Right atrium auricular region (tissue), 2 donors: ENCODE results near the gene ZNF445. TPM values are rescaled to one million over a fixed set of nuclear protein-coding genes. Genes with fewer than 3 reads are reported as not detected.

ENCODE experiments used
- DNase-seq: peaks from one replicate; pipeline ENCODE4 v3.0.0-alpha.2; 2019; ENCODE audit warnings: low spot score
- H3K27ac ChIP-seq, 2 donors: fragments of 200-600 bp; sonication (generic); 1 replicate in 1 of 2; 2 replicates in 1 of 2; pipeline ENCODE4 v1.5.1; 2016 to 2019
- H3K27me3 ChIP-seq, 2 donors: fragments of 200-600 bp; sonication (generic); one replicate each; pipeline versions ENCODE4 v1.5.1 to v1.6.0; 2017 to 2019
- H3K36me3 ChIP-seq: fragments of 200-600 bp; sonication (generic); one replicate; pipeline ENCODE4 v1.5.1; 2016
- H3K4me1 ChIP-seq, 2 donors: fragments of 200-600 bp; sonication (generic); one replicate each; pipeline versions ENCODE4 v1.5.1 to v1.6.0; 2017 to 2019
- H3K4me3 ChIP-seq, 2 donors: fragments of 200-600 bp; sonication (generic); 1 replicate in 1 of 2; 2 replicates in 1 of 2; pipeline ENCODE4 v1.5.1; 2017 to 2019; ENCODE audit warnings: mild to moderate bottlenecking in 1 of 2, moderate library complexity in 1 of 2
- H3K9me3 ChIP-seq, 2 donors: fragments of 200-600 bp; sonication (generic); one replicate each; pipeline ENCODE4 v1.5.1; 2019
- total RNA-seq, 2 donors: library from RNA; depleted of rRNA; stranded (reverse); fragments of >200 nt; gene quantifications; one replicate each; pipeline ENCODE4 v1.1.0, GENCODE V29; 2016
- TF ChIP-seq, protein P1 (sequence below), 2 donors: fragments of 200-600 bp; sonication (generic); IDR thresholded peaks; one replicate each; pipeline ENCODE4 v1.5.1; 2019; ENCODE audit warnings: antibody characterized with exemption in 2 of 2

The ZNF445 gene
- total RNA-seq, 2 donors from 2014 or later = 5.1 to 5.9 TPM

DNA sequence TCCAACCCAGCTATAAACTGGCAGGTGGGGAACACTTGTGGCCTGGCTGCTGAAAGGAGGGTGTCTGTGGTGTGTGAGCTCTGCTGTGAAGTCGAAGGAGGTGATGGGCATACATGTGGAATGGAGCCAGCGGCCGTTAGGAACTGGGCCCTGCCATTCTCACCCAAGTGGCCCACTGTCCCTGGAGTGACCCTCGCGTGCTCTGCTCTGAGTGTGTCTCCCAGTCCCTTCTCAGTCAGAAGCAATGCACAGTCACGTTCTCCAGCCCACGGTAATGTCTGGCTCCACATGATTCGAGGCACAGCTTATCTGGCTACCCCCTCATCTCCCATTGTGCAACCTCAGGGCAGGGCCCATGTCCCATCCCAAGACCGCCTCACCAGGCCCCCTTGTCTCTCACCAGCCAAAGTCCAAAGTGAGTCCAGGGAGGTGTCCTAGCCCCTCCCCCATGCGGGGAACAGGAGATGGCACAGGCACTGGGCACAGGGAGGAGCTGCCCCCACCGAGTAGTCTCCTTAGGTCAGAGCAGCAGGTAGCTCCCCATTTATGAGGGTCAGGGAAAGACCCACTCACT lies 62.9 kb downstream of the ZNF445 start:
- no peaks in the 10 kb centered on the region for H3K36me3 ChIP-seq
- no peak for DNase-seq
- TF ChIP-seq, protein P1, sequence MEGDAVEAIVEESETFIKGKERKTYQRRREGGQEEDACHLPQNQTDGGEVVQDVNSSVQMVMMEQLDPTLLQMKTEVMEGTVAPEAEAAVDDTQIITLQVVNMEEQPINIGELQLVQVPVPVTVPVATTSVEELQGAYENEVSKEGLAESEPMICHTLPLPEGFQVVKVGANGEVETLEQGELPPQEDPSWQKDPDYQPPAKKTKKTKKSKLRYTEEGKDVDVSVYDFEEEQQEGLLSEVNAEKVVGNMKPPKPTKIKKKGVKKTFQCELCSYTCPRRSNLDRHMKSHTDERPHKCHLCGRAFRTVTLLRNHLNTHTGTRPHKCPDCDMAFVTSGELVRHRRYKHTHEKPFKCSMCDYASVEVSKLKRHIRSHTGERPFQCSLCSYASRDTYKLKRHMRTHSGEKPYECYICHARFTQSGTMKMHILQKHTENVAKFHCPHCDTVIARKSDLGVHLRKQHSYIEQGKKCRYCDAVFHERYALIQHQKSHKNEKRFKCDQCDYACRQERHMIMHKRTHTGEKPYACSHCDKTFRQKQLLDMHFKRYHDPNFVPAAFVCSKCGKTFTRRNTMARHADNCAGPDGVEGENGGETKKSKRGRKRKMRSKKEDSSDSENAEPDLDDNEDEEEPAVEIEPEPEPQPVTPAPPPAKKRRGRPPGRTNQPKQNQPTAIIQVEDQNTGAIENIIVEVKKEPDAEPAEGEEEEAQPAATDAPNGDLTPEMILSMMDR (IDR thresholded peaks at IDR 0.05) = no peak

DNA sequence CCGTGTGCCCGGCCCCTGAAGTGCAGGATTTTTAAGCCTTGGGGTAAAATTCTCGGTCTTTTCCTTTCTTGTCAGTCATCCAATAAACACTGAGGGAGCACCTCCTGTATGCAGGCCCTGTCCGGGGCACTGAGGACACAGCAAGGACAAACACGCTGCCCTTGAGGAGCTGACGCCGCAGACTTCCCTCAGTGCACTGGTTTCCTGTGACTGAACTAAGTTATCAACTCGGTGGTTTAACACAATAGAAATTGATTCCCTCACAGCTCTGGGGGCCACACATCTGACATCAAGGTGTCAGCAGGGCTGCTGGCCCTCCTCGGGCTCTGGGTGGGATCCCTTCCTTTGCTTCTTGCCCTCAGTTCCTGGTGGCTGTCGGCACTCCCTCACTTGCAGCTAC lies 65.1 kb downstream of the ZNF445 start:
- no peak overlapping the region for H3K27ac ChIP-seq
- H3K27me3 ChIP-seq = no peaks in the 10 kb centered on the region
- no peaks in the 10 kb centered on the region for H3K36me3 ChIP-seq
- no peak overlapping the region for H3K4me3 ChIP-seq
- H3K9me3 ChIP-seq = no peaks in the 10 kb centered on the region
- TF ChIP-seq, protein P1 (IDR thresholded peaks at IDR 0.05) = no peak
- no peaks in the 10 kb centered on the region for H3K4me1 ChIP-seq
- DNase-seq = peak; percentile 49

More for the DNA sequence above, 62.9 kb downstream of the ZNF445 start:
- H3K4me3 ChIP-seq = no peak overlapping the region
- H3K9me3 ChIP-seq = no peaks in the 10 kb centered on the region
- H3K27ac ChIP-seq = no peak overlapping the region
- H3K4me1 ChIP-seq = no peaks in the 10 kb centered on the region
- no peaks in the 10 kb centered on the region for H3K27me3 ChIP-seq

DNA sequence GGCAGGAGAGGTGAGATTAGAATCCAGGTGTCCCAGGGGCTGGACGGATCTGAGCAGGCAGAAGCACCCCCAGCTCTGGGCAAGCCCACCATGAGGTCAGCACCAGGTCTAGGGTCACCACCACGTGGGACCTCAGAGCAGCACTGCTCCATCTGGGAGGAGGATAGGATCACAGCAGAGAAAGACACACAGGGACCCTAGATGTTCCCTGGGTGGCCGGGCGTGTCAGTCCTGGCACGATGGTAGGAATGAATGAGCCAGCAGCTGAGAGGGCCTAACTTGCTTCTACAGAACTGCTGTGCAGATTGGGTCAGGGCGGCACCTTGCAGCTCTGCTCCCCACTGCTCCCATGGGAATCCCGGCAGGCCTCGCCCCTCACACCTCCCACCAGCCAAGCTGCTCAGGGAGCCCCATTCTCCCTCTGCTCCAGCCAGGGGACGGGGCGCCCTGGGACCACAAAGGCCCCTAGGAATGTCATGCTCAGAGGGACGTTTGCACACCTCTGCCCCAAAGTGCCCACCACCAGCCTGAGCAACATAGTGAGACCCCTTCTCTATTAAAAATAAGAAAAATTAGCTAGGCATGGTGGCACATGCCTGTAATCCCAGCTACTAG lies 66.3 kb downstream of the ZNF445 start:
- Histone ChIP-seq H3K27ac (no peak overlapping the region), H3K27me3 (no peaks in the 10 kb centered on the region), H3K4me3 (no peak overlapping the region), H3K4me1 (no peaks in the 10 kb centered on the region), H3K36me3 (no peaks in the 10 kb centered on the region), H3K9me3 (no peaks in the 10 kb centered on the region)
- TF ChIP-seq, protein P1 (IDR thresholded peaks at IDR 0.05) = no peak
- DNase-seq = peak; percentile 53

DNA sequence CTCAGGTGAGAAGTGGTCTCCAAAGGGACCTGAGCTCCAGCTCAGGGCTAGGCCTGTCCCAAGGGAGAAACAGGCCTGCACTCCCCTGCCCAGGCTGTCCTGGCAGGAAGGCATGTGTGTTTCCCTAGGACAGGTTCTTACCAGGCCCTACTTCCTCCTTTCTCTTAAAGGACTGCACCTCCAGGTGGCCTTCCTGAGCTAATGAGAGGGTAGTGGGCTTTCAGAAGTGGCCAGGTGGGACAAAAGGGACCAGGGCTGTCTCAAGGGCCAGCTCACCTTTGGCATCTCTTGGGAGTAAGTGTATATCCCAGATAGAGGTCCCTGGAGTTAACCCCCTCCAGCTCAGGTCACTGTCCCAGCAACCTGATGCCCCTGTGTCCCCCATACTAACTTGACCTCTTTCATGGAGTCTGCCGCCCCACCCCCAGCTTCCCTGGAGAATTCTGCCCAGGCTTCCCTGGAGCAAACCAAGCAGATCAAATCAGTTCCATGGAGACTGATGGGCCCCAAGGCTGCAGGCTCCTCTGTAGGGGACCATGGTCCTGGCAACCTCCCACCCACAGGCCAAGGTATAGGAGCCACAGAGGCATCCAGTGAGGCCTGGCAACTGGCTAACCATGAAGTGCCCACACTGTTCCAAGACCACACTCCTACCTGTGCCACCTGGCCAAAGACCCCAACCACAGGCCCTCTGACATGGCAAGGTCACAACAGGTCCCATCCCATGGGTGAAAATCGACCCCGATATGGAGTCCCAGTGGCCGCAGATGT lies 67.6 kb downstream of the ZNF445 start:
- no peak overlapping the region for H3K4me3 ChIP-seq
- H3K36me3 ChIP-seq = no peaks in the 10 kb centered on the region
- TF ChIP-seq, protein P1 (IDR thresholded peaks at IDR 0.05) = no peak
- H3K27me3 ChIP-seq = no peaks in the 10 kb centered on the region
- DNase-seq = peak; percentile 55
- no peaks in the 10 kb centered on the region for H3K4me1 ChIP-seq
- H3K27ac ChIP-seq = no peak overlapping the region
- H3K9me3 ChIP-seq = no peaks in the 10 kb centered on the region

DNA sequence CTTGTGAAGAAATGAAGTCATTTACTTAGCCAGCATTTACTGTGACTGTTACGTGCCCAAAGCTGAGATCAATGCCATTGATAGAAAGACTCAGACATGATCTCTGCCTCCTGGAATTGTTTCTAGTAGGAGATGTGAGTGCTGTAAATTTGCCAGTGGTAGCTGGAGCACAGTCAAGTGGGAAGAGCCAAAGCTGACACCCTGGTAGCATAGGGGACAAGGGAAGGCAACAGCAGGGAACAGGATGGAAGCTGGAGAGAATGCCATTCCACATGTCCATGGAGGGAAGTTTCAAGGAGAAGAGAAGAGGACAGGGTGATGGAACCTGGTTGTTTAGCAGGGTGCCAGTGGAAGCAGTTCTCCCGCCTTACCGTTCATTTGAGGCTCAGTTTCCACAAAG lies 74.9 kb downstream of the ZNF445 start:
- TF ChIP-seq, protein P1 (IDR thresholded peaks at IDR 0.05) = no peak
- H3K4me3 ChIP-seq = no peak overlapping the region
- no peak for DNase-seq
- no peaks in the 10 kb centered on the region for H3K36me3 ChIP-seq
- H3K27ac ChIP-seq = peak overlapping the region in 1 of 2 donors; percentile 11
- H3K27me3 ChIP-seq = no peaks in the 10 kb centered on the region
- H3K4me1 ChIP-seq = peaks cover 0 to 5% of the 10 kb centered on the region in 2 donors
- H3K9me3 ChIP-seq = no peaks in the 10 kb centered on the region
